ENCODE results near the gene CRADD.
"Not testable (repeated sequence)": the region's sequence is repeated elsewhere in the genome, so short reads cannot be mapped to it uniquely, and the experiment has no call there.

The CRADD gene

GRCh38 chr12:93784339-93785086 is 107.3 kb downstream of the CRADD start:
- DNase-seq (ENCODE audit: low read depth), result peak; percentile 96

GRCh38 chr12:93785249-93786010 is 108.3 kb downstream of the CRADD start:
- DNase-seq (ENCODE audit: low read depth), result peak; percentile 89

- no peak for DNase-seq (ENCODE audit: low read depth)
Measured at GRCh38 chr12:93786656-93787397, 109.7 kb downstream of the CRADD start.

- DNase-seq (ENCODE audit: low read depth), result no peak
Measured at GRCh38 chr12:93788853-93789252, 111.7 kb downstream of the CRADD start.

GRCh38 chr12:93789767-93790166 is 112.6 kb downstream of the CRADD start:
- peak; percentile 77 for DNase-seq (ENCODE audit: low read depth)

- DNase-seq (ENCODE audit: low read depth), result peak; percentile 84
Measured at GRCh38 chr12:93790472-93791152, 113.4 kb downstream of the CRADD start.

GRCh38 chr12:93793007-93793406 is 115.8 kb downstream of the CRADD start:
- peak; percentile 59 for DNase-seq (ENCODE audit: low read depth)

GRCh38 chr12:93793983-93794382 is 116.8 kb downstream of the CRADD start:
- DNase-seq (ENCODE audit: low read depth), result peak; percentile 81

- DNase-seq (ENCODE audit: low read depth), result no peak
Measured at GRCh38 chr12:93794738-93795137, 117.6 kb downstream of the CRADD start.

GRCh38 chr12:93795352-93795751 is 118.2 kb downstream of the CRADD start:
- no peak for DNase-seq (ENCODE audit: low read depth)

- no peak for DNase-seq (ENCODE audit: low read depth)
Measured at GRCh38 chr12:93796729-93797128, 119.6 kb downstream of the CRADD start.

- no peak for DNase-seq (ENCODE audit: low read depth)
Measured at GRCh38 chr12:93798279-93799151, 121.3 kb downstream of the CRADD start.

GRCh38 chr12:93801666-93802065 is 124.5 kb downstream of the CRADD start:
- not testable (repeated sequence) for DNase-seq (ENCODE audit: low read depth)

GRCh38 chr12:93802293-93802692 is 125.1 kb downstream of the CRADD start:
- peak; percentile 66 for DNase-seq (ENCODE audit: low read depth)

GRCh38 chr12:93802698-93803423 is 125.7 kb downstream of the CRADD start:
- DNase-seq (ENCODE audit: low read depth), result peak; percentile 58

GRCh38 chr12:93803424-93803807 is 126.2 kb downstream of the CRADD start:
- peak; percentile 73 for DNase-seq (ENCODE audit: low read depth)

- DNase-seq (ENCODE audit: low read depth), result peak; percentile 54
Measured at GRCh38 chr12:93804392-93805179, 127.4 kb downstream of the CRADD start.

GRCh38 chr12:93805736-93806141 is 128.6 kb downstream of the CRADD start:
- peak; percentile 53 for DNase-seq (ENCODE audit: low read depth)

GRCh38 chr12:93807354-93807753 is 130.2 kb downstream of the CRADD start:
- DNase-seq (ENCODE audit: low read depth), result no peak

Data from amniotic epithelial cell (primary cell).